Large intestine (tissue), 3 donors: ENCODE results near the gene FZD10. TPM values are rescaled to one million over a fixed set of nuclear protein-coding genes. Genes with fewer than 3 reads are reported as not detected.

Experiments used
- DNase-seq, 2 donors: peaks; one replicate each; pipeline versions ENCODE4 v3.0.0 to v3.0.0-alpha.2; 2013
- H3K27ac ChIP-seq: one replicate; pipeline ENCODE4 v1.5.1; 2013; ENCODE audit warnings: low read length
- H3K27me3 ChIP-seq: 2 replicates; pipeline ENCODE4 v1.6.1; 2013; ENCODE audit warnings: low read length; ENCODE audit not compliant: control insufficient read depth, insufficient read depth
- H3K36me3 ChIP-seq: 2 replicates; pipeline ENCODE4 v1.6.1; 2013; ENCODE audit warnings: low read length; ENCODE audit not compliant: control insufficient read depth, insufficient read depth
- H3K4me1 ChIP-seq: one replicate; pipeline ENCODE4 v1.6.1; 2013; ENCODE audit warnings: low read length; ENCODE audit not compliant: control insufficient read depth, insufficient read depth
- H3K4me3 ChIP-seq: one replicate; pipeline ENCODE4 v1.5.1; 2013; ENCODE audit warnings: low read length
- H3K9me3 ChIP-seq: one replicate; pipeline ENCODE4 v1.6.1; 2013; ENCODE audit warnings: mild to moderate bottlenecking, low read depth, low read length, moderate library complexity; ENCODE audit not compliant: control insufficient read depth
- WGBS: methylation state at CpG from one replicate; pipeline ENCODE4 v1.1.5; 2013; ENCODE audit warnings: low lambda C conversion rate; ENCODE audit not compliant: insufficient coverage; 5-methylcytosine and 5-hydroxymethylcytosine counted together
- polyA plus RNA-seq: library from polyadenylated mRNA; unstranded; fragments of 120-200 nt; gene quantifications from one replicate; pipeline ENCODE4 v1.2.1, GENCODE V29; 2013

Gene FZD10
- polyA plus RNA-seq, 1 donor, result 1.2 TPM

DNA sequence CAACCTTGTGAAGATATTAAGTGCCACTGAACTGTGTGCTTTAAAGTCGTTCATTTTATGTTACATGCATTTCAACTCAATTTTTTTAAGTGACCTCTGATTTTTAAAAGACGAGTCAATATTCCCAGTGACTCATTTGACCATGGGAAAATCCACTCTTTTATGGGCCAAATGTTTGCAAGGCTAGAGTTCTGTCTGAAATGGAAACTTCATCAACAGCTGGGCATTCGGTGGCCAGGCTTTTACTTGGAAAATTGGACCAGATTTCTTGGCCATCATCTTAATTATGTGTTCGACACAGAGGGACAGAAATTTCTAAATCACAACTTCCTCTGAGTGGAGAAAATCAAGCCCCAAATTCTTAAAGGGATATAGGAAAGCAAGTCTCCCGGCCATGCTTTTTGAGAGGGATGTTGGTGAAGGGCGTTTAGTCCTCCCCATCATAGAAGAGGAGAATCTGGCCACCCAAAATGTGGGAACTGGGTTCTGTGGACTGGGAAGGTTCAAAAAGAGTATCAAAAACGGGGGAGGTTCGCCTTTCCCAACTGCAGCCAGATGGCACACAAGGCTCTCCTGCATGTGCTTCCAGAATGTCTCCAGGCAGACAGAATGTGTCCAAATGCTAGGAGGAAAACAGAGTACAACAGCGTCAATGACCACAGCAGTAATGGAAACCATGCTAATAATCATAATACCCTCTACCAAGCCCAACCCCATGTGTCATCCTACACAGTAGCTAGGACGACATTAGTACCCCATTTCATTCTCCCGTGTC, 40.9 kb upstream of the FZD10 start:
- no peaks in the 10 kb centered on the region for H3K36me3 ChIP-seq
- 60% methylated on average over 3 of the region's 11 CpGs for WGBS

DNA sequence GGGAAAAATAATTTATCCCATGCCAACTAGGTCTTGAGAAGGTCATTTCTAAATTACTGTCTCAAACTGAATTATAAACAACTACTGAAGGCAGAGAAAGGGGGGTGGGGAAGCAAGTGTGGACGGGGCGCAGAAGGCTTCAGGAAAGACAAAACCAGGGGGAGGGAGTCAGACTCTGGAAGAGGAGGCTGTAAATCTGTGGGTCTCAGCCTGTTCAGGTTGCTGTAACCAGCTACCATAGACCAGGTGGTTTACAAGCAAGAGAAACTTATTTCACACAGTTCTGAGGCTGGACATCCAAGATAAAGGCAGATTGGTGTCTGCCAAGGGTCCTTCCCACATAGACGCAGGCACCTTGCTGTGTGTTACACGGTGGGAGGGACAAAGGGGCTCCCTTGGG, 39.9 kb upstream of the FZD10 start:
- Histone ChIP-seq H3K27me3 (no peaks in the 10 kb centered on the region), H3K27ac (no peak overlapping the region), H3K9me3 (no peaks in the 10 kb centered on the region), H3K4me3 (no peak overlapping the region), H3K36me3 (no peaks in the 10 kb centered on the region), H3K4me1 (no peaks in the 10 kb centered on the region)
- 20% methylated on average over 1 of the region's 4 CpGs for WGBS
- no peak for DNase-seq

More for the DNA sequence above, 40.9 kb upstream of the FZD10 start:
- no peak overlapping the region for H3K27ac ChIP-seq
- DNase-seq, result no peak
- H3K9me3 ChIP-seq, result no peaks in the 10 kb centered on the region
- H3K27me3 ChIP-seq, result no peaks in the 10 kb centered on the region
- no peaks in the 10 kb centered on the region for H3K4me1 ChIP-seq
- no peak overlapping the region for H3K4me3 ChIP-seq

DNA sequence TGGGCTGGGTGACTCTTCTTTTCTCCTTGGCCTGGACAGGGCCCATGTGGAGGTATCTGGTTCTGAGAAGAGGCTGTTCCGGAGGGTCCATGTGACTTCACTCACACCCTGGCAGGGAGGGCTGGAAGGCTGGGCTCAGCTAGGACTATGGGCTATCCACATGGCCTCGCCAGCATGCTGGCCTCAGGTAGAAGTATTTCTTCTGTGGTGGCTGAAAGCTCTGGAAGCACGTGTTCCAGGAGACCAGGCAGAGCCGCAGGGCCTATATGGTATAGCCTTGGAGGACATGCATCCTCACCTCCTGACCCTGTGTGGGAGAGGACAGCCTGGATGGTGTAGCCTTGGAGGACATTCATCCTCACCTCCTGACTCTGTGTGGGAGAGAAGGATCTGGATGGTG, 38.2 kb upstream of the FZD10 start:
- no peaks in the 10 kb centered on the region for H3K36me3 ChIP-seq
- no peaks in the 10 kb centered on the region for H3K27me3 ChIP-seq
- no CpG with 5 or more reads among the region's 4 CpGs for WGBS
- no peak for DNase-seq
- H3K4me3 ChIP-seq, result no peak overlapping the region
- no peaks in the 10 kb centered on the region for H3K4me1 ChIP-seq
- no peaks in the 10 kb centered on the region for H3K9me3 ChIP-seq
- H3K27ac ChIP-seq, result no peak overlapping the region

DNA sequence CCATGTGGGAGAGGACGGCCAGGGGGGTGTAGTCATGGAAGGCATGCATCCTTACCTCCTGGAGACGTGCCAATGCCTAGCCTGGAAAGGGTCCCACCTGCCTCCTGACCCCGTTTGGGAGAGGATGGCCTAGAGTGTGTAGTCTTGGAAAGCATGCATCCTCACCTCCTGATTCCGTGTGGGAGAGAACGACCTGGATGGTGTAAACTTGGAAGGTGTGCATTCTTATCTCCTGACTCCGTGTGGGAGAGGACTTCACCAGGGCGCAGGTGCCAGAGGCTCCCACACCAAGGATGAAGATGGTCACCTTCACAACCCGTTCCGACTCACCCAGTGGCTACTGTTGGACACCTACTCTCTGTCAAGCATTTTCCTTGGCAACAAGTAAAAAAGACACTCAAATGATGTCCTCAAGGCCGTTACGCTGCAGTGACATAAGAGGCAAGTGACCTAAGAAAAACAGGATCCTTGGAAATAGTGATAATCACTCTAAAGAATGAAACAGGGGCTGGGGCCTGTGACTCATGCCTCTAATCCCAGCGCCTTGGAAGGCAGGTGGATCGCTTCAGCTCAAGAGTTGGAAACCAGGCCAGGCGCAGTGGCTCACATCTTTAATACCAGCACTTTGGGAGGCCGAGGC, 37.5 kb upstream of the FZD10 start:
- Histone ChIP-seq H3K36me3 (no peaks in the 10 kb centered on the region), H3K4me1 (no peaks in the 10 kb centered on the region), H3K27me3 (no peaks in the 10 kb centered on the region), H3K27ac (no peak overlapping the region), H3K4me3 (no peak overlapping the region), H3K9me3 (no peaks in the 10 kb centered on the region)
- DNase-seq, result no peak
- no CpG with 5 or more reads among the region's 15 CpGs for WGBS

DNA sequence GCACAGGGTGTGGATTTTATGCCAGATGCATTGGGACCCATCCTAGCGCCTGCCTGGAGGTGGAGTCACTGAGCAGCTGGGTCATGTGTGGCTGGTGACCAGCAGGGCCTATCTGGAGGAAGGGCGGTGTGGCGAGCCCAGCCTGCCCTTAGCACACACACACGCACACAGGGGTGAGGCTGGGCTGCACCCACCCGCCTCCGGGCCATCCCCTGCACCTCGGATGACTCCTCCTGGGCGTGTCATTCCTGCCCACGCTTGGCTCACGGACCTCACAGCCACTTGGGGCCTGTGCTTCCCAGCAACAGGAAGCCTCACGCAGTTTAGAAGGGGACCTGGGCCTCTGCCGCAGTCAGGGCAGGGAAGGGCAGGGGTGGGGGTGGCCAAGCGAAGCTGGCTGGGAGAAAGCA, 36.2 kb upstream of the FZD10 start:
- no peak for DNase-seq
- H3K9me3 ChIP-seq, result no peaks in the 10 kb centered on the region
- no peaks in the 10 kb centered on the region for H3K4me1 ChIP-seq
- H3K27ac ChIP-seq, result no peak overlapping the region
- no peak overlapping the region for H3K4me3 ChIP-seq
- H3K36me3 ChIP-seq, result no peaks in the 10 kb centered on the region
- no peaks in the 10 kb centered on the region for H3K27me3 ChIP-seq
- no CpG with 5 or more reads among the region's 13 CpGs for WGBS

DNA sequence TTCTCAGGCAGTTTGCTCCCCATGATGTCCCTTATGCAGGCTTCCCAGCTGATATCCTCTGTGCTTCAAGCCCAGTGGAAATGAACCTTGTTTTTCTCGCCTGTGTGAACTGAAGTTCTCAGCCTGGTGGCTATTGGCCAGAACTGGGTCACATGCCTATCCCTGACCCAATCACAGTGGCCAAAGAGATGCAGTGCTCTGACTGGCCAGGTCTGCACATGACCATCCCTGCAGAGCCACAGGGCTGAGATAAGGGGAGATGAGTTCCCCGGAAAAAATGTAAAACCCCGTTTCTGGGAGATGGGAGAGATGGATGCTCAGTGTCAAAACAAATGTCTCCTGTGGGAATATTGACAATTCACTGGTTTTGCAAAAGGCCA, 34.7 kb upstream of the FZD10 start:
- no peak for DNase-seq
- no CpG with 5 or more reads among the region's 3 CpGs for WGBS
- Histone ChIP-seq H3K9me3 (no peaks in the 10 kb centered on the region), H3K27me3 (no peaks in the 10 kb centered on the region), H3K36me3 (no peaks in the 10 kb centered on the region), H3K4me1 (no peaks in the 10 kb centered on the region), H3K4me3 (no peak overlapping the region), H3K27ac (no peak overlapping the region)

DNA sequence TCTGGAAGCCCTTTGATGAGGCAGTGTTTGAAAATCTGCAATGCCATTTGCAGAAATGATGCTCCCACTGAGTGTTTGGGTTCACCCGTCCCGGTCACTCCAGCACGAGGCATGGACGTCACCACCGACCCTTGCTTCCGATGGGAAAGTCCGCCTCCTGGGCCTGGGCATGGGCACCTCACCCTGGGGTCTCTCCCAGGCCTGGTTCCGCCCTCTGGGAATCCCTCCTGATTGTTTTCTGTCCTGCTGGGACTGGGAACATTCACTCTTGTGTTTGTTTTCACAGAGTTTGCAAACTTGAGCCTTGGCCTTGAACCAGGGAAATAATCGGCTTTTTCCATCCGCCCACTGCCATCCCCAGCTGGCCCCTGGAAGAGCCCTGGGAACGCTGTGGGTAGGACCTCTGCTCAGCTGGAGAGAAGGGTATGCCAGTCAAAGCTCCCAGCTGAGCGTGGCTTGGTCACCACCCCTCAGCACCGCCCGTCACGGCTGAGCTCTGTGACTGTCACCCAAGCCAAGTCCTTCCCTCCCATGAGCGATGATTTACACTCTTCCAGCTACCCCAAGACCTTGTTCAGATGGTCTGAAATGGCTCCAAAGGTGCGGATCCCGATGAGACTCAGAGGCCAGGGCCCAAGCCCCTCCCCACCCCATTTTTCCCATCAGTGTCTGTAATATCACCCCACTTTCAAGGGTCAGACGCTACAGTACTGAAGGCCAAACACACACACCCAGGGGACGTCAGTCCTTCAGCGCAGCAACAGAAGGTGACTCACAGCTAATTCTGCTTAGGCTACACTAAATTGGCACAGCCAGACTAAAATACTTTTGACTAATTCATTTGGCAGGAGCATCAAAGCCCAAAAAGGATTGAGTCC, 34.1 kb upstream of the FZD10 start:
- no peaks in the 10 kb centered on the region for H3K9me3 ChIP-seq
- no peak overlapping the region for H3K27ac ChIP-seq
- no CpG with 5 or more reads among the region's 21 CpGs for WGBS
- H3K27me3 ChIP-seq, result no peaks in the 10 kb centered on the region
- no peaks in the 10 kb centered on the region for H3K4me1 ChIP-seq
- no peaks in the 10 kb centered on the region for H3K36me3 ChIP-seq
- DNase-seq, result no peak
- no peak overlapping the region for H3K4me3 ChIP-seq

DNA sequence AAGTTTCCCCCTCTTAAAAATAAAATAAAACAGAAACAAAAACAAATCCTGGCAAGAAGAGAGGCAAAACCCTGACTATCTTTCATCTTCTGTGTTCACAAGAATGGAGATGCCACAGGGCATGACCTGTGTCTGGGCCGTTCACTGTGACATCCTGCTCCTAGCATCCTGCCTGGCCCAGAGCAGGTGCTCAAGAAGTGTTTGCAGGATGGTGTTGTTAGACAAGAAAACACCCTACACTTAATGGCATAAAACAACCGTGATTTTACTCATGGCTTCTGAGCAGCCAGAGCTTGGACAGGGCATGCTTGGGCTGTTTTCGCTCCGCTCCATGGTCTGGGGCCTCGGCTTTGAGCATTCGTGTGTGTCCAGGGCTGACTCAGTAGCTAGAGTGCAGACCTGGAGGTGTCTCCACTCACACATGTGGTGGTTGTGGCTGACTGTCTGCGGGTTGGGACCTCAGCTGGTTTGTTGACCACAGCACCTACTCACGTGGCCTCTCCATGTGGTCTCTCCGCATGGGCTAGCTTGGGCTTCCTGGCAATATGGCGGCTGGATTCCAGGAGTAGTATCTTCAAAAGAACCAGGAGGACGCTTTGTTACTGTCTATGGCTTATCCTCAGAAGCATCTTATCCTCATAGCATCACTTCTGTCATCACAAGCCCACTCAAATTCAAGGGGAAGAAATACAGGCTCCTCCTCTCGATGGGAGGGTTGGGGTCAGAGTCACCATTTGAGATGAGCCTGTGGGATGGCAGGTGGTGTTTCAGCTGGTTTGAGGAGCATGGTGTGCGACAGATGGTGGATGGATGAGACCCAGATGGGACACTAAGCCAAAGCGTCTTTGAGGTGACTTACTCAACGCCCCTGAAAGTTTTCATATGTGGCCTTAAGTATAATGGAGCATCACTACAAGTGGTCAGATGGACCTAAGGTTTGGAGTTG, 33.2 kb upstream of the FZD10 start:
- WGBS, result no CpG with 5 or more reads among the region's 15 CpGs
- Histone ChIP-seq H3K9me3 (no peaks in the 10 kb centered on the region), H3K4me3 (no peak overlapping the region), H3K36me3 (no peaks in the 10 kb centered on the region), H3K4me1 (no peaks in the 10 kb centered on the region), H3K27ac (no peak overlapping the region), H3K27me3 (no peaks in the 10 kb centered on the region)
- no peak for DNase-seq

DNA sequence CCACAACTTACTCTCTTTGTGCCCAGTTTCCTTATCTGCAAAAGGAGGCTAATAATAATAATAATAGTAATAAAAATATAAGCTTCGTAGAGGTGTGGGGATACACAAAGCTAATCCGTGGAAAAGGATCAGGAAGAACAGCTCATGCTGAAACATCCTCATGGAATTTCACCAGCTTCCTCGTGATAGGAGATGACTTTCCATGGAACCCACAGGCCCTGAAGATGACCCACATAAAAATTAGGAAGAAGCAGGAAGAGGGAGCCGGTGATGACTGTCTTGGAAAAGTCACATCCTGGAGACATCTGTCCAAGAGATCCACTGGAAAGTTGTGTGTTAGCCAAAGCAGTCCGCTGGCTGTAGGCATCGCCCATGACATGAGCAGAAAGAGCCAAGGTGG, 31.9 kb upstream of the FZD10 start:
- Histone ChIP-seq H3K27ac (no peak overlapping the region), H3K9me3 (no peaks in the 10 kb centered on the region), H3K4me1 (no peaks in the 10 kb centered on the region), H3K4me3 (no peak overlapping the region), H3K27me3 (no peaks in the 10 kb centered on the region), H3K36me3 (no peaks in the 10 kb centered on the region)
- 100% methylated on average over 1 of the region's 6 CpGs for WGBS
- no peak for DNase-seq

DNA sequence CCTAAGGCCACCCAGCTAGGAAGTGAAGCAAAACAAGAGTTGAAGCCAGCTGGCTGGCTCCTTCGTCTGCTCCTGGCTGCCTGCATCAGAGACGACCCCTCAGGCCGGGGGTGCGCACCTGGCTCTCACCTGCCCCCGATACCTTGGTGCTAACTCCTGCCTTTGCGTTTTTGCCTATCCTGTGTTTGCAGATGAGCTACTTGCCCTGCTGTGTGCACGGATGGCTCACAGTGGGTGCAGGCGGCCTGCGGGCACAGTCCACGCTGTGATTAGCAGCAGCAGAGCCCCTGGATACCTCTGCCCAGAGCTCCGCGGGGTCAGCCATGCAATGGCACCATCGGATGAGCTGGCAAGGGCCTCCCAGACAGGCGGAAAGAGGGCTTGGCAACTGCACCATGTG, 31.2 kb upstream of the FZD10 start:
- Histone ChIP-seq H3K36me3 (no peaks in the 10 kb centered on the region), H3K27me3 (no peaks in the 10 kb centered on the region), H3K4me1 (no peaks in the 10 kb centered on the region), H3K9me3 (no peaks in the 10 kb centered on the region), H3K27ac (no peak overlapping the region), H3K4me3 (no peak overlapping the region)
- no peak for DNase-seq
- no CpG with 5 or more reads among the region's 14 CpGs for WGBS
